SKM-1 (cell line): Measurements from ENCODE around the gene CAT.

Experiments used
- DNase-seq: peaks from one replicate; lab custom pipeline; 2025; ENCODE audit not compliant: unreplicated experiment; lab: John Stamatoyannopoulos, UW

The CAT gene

DNA sequence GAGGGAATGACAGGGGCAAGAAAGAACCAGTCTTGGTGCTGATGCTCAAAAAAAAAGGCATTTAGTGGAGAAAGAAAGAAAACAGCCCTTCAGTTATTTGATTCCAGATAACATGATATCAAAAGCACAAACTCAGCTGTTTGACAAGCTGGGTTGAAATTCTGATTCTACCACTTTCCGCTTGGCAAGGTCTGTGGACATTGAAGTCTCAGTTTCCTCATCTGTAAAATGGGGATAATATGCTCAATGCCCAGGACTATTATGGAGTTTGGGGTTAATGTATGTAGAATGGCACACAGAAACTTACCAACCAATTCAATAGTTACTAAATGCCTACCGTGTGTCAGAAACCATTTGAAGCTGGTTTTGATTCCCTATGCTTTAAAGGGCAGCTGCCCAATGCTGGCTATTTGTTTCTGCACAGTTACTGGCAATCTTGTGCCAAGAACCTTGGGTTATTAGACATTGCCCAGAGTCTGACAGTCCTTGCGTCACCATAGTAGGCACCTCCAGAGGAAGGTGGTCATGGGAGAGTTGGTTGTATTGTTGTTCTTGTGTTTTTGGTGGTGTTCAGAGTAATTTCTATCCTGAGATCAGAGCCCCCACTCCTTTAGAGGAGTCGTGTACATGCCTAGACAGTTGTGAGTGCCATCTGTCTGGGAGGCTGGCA is 55.3 kb downstream of the CAT start:
- no peak for DNase-seq

DNA sequence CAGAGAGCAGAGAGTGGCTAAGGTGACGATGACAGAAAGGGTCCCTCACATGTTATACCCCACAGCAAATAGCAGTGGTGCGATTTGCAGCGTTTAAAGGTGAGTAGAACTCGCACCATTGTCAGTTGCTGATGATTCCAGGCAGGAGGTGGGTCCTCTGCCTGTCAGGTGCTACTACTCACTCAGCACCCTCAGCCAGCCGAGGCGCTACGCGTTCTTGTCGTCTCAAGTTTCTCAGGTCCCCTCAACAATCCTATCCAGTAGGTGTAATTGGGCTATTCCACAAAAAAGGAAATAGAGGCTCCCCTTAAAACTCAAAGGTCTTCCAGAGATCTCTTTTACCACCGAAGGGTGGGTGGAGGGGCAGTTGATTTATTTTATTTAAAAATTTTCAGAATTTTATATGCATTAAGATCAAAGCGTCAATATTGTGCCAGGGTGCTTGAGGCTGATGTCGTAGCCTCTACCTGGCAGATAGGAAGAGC is 56.5 kb downstream of the CAT start:
- DNase-seq: no peak

DNA sequence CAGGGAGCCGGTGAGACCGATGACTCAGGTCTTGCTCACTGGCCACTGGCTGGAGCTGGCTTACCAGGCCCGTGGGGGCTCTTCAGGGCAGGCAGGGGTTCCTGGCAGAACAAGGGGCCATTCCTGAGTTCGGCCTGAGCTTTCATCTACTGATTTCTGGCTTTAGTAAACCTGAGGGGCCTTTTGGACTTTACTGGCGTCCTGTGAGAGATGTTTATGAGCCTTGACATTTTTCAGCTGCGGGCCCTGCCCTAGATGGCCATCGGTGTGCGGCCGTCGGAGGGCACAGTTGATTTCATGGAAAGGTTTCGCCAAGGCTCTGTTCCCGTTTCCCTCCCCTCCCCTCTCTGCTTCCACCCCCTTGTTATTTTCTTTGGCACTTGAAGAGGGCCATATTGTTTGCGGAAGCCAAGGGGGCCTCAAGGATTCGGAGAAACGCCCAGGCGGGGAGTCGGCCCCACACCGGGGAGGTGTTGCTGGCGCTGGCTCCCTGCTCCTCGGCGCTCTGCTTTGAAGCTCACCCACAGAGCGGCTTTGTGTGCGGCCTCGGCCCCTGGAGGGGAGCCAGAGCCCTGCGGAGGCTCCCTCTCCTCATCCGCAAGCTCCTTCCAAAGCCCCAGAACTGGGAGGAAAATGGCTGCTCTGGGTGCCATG is 57.1 kb downstream of the CAT start:
- no peak for DNase-seq

DNA sequence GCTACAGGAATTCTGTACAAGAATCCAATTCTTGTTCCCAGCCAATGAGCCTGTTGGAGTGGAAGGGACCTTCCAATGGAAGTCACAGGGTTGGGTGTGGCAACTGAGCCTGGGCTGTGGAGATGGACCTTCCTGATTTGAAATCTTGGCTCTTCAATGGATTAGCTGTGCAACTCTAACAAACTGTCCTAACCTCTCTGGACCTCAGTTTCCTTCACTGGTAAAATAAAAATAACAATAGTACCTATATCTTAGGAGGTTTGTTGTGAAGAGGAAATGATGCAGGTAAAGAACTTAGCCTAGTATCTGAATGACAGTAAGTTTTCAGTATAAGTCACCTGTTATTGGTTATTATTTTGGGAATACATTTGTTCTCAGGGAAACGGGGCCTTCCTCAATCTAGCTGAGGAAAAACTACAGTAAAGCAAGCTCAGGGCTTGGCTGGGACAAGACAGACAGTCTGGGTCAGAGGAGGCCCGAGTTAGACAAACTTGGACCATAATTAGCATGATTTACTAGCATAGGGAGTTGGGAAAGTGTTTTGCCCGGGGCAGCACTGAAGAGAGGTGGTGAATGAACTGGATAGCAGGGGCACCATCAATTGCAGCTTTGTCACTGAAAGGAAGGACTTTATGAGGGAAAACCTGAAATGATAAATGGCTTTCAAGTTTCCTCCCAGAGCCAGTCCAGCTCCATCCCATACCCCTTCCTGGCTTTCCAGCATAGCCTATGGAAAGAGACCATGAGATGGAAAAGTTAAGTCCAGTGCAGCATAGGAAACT is 61.2 kb downstream of the CAT start:
- DNase-seq: no peak

DNA sequence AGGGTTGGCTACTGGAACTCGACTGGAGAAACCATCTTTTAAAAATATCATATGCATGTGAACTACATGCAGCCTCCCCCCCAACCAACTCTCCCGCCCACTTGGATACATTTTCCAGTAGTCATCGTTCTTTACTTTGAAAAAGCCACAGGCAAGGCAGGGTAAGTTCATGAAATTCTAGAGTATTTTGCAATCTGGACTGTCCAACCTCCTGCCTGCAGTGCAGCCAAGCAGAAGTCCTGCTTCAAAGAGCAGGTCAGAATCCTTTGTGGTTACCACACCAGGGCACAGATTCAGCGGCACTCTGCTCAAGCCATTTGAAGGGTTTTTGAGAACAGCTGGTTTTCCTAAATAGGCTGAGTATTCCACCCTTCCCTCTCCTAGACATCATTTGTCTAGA is 62.8 kb downstream of the CAT start:
- peak; percentile 86 for DNase-seq

DNA sequence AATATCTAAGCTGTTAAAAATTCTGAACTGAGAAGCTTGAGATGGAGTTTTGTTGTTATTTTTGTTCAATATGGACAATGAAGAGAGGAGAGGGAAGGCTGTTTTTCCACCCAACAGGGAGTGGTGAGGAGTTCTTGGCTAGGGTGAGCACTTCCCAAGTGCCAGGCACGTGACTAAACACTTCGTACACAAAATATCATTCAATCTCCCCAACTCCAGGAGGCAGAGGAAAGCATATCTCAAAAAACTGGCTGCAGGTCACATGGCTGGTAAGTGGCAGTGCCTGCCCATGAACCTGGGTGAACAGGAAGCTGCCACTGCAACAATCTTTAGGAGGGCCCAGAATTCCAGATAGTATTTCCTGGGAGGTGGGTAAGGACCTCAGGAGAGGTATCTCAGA is 63.2 kb downstream of the CAT start:
- no peak for DNase-seq

DNA sequence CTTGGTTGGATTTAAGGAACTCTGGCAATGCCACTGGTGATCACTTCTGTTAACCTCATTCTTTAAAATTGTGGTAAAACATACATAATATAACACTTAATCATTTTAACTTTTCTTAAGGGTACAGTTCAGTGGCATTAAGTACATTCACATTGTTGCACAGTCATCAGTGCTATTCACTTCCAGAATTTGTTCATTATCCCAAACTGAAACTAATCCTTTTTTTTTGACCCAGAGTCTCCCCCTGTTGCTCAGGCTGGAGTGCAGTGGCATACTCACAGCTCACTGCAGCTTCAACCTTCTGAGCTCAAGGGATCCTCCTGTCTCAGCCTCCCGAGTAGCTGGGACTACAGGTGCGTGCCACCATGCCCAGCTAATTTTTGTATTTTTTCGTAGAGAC is 64.2 kb downstream of the CAT start:
- no peak for DNase-seq

DNA sequence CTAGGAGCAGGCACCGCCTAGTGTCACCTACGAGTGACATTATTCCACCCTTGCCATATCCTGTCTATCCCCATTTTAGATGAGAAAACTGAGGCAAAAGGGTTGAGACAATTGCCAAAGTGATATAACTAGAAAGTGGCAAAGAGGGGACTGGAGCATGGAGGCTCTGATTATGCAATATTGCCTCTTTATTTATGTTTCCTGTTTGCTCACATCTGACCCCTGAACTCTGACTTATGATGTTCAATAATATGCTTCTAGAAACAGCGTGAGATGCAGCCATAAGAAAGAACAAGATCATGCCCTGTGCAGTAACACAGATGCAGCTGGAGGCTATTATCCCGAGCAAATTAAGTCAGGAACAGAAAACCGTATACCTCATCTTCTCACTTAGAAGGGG is 67.1 kb downstream of the CAT start:
- no peak for DNase-seq

DNA sequence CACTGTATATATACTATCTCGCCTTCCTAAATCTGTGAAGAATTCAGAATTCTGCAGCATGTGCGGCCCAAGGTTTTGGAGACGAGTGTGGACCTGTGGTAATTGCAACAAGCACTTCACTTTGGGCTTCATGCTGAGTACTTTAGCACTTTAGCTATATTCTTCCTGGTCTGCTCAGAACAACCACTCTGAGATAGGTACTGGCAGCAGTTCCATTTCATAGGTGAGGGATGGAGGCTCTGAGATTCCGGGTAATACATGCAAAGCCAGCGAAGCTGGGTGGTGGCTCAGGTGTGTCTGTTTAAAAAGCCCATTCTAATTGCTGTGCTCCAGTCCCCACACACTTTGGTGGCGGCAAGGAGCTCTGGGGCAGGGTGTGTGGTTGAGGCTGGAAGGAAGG is 68.4 kb downstream of the CAT start:
- no peak for DNase-seq

DNA sequence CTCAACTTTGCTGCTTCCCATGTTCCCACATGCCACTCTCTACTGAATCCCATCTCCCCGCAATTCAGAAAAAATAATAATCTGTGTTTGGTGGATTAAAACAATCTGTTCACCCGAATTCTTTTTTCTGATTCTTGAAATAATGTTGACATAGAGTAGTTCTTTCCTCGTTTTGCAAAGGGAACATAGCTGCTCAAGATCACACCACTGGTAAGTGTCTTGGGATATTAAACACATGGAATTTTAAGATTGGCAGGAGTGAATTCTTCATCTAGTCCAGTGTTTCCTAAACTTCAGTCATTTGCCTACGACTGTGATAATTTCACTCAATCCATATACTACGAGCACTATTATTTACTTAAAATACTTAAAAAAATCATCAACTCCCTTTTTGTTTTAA is 68.9 kb downstream of the CAT start:
- no peak for DNase-seq

DNA sequence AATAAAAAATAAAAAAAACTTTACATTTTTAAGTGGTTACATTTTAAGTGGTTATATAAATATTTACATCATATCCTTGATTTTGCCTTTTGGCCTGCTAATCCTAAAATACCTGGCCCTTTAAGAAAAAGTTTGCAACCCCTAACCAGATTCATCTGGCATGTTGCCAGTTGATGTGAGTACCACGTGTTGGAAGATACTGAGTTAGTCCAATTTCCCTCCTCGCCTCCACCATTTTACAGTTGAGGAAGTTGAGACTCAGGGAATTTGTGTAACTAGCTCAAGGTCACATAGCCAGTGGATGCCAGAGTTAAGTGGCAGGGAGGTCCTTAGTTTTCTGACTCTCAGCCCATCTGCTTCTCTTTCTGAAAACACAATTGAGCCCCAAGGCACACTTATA is 69.8 kb downstream of the CAT start:
- peak; percentile 53 for DNase-seq

DNA sequence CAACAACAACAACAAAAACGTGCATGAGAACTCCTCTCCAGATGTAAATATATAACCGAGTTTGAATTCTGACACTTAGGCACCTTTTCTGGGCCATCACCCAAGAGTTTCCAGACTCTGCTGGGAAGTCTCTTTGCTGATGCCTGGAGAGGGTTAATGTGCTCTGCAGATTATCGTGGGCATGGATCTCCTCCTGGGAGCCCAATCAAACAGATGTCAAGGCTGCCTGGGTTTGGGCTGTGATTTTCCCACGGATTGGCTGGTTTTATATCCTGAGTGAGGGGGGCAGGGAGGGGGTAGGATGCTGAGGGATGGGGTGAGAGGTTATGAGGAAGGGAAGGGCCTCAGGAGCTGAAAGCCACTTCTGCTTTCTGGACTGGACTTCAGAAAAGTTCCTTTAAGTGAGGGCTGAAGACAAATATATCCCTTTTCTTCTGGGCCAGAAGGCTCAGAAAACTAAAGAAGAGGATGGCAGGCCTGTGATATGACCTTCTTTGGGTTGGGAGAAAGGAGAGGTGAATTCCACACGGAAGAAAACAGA is 70.7 kb downstream of the CAT start:
- peak; percentile 51 for DNase-seq

DNA sequence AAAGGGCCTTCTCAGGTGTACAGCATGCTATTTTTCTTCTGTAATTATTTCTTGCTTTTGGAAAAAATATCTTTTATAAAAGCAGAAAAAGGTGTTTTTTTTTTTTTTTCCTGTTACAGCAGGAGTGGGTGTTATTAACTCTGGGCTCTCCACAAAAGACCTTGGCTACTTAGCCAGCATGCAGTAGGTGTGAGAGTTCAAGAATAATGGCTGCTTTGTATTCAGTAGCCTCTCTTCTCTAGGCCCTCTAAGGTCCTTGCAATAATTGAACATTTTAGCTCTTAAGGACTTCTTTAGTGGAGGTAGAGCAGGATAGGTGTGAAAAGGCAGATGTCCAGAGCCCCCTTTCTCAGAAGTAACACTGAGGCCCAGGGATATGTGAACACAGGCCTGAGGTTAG is 71.5 kb downstream of the CAT start:
- DNase-seq: no peak

DNA sequence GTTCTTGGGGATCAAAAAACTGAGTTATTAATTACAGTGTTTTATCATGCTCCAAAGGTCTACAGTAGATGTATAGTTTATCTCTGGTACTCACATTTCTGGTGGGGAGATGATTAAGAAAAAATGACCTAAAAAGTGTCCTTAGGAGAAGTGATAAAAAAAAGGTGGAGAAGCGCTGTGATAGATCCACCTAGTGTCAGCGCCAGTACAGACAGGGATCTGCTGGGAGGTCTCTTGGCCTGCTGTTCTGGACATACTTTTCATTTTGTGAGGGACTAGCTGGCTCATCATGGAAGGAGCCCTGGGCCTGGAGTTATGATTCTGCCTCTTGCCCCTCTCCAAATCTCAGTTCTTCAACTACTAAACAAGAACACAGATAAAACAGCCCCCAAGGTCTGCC is 71.9 kb downstream of the CAT start:
- no peak for DNase-seq

DNA sequence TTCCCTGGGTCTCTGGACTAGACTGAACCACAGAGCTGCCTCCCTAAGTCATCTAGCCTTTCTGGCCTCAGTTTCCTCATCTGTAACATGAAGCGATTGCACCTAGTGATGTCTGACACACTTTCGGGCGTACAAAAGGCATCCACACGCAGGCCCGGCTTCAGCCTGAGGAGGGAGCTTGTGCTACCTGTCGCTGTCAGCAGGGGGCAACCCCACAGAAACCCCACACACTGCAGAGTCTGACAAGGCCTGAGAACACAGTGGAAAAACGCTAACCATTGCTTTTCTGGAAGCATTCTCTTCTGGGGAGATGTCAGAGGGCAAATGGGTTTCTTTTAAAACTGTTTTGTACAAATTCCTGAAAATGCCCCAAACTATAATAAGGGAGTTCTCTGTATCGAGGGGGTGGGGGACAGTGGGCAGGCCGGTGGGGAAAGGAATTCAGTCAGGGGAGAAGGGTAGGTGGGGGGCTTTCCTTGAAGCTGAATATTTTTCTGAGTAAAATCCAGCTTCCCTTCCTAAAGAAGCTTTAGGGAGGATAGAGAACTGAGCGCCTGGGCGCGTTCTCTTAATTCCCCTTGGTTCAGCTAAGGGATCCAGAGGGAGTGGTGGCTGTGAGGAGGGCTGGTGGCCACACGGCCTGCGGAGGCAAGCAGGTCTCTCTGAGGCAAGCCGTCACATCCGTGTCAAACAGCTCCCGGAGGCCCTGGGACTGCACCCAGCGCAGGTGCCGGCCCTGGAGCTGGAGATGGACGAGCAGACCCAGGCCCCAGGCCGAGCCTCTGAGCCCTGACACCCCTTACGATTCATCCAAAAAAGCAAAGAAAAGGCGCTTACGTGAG is 74.3 kb downstream of the CAT start:
- peak; percentile 42 for DNase-seq

DNA sequence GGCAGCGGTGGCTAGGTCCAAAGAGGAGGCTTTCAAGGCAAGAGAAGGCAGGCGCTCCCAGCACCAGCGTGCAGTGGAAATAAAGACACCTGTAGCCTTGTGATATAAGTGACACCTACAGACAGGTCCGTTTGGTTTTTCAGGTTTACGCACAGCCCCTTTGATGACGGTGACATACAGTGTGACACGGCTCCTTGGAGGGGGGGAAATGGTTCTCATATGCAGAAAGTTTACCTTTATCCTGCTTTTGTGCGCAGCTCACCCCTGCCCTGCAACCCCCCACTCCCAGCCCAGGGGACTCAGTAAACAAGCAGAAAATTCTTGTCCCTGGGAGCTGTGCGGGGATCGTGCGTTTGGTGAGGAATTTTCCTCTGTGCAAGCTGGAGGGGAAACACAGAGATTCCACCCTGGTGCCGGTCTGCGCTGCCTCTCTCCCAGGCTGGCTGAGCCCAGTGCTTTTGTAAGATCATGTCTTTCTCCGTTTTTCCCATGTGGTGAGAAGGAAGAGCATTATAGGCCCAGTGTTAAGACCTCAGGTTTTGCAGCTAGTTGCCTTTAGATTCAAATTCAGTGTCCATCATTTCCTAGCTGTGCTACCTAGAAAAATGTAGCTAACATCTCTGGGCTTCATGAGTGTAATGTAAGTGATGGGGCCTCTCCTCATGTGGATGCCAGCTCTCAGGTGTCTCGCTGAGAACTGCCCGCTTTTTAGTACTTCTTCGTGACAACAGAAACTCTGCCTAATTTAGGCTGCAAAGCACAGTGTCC is 75.1 kb downstream of the CAT start, which contains the start of gene ELF5:
Gene ELF5 (minus strand): TSS at position 113 of the 768 bp plus-strand sequence. CDS start 8,045 bp downstream, outside the sequence.
- DNase-seq: no peak

DNA sequence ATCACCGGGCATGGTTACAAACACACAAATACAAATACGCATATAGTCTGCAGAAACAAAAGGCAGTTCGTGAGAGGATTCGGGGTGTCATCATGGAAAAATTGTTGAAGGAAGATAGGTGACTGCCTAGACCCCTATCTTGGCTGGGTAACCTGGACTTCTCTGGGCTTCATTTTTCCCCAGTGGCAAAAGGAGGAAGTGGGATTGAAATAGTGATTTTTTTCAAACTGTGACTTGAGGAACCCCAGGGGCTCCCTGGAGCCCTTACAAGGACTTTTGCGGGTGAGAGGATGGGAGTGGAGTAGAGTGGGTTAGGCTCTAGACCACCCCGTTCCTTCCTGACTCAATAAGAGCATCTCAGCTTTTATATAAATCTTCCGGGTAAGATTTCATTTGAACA is 75.9 kb downstream of the CAT start:
- no peak for DNase-seq

DNA sequence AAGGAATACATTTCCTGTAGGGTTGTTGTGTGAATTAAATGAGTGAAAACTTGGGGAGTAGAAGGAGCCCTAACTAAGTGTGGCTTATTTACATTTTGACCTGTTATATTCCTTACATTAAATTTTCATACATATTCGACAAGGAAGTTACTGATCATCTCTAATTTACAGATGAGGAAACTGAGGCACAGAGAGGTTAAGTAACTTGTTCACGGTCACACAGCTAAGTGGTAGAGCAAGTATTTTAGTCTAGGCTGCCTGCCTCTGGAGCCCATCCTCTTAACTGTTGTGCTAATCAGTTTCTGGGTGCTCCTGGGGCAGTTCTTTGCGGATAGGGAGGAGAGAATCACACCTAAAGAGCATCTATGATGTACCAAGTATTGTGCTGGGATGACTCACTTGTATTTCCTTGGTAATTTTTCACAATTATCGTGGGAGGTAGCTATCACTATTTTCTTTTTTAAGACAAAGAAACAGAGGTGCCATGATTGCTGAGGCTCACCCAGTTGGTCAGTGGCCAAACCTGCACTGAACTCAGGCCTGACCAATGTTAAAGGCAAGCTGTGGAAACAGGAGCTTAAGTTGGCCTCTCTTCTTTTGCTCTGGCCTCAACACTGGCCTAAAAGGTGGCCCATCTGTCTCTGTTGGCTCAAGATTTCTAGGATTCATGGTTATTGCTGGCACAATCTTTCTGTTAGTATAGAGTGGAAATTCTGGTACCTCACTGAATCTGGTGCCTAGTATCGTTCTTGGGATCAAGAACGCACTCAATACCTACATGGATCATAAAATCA is 77.7 kb downstream of the CAT start:
- DNase-seq: no peak

DNA sequence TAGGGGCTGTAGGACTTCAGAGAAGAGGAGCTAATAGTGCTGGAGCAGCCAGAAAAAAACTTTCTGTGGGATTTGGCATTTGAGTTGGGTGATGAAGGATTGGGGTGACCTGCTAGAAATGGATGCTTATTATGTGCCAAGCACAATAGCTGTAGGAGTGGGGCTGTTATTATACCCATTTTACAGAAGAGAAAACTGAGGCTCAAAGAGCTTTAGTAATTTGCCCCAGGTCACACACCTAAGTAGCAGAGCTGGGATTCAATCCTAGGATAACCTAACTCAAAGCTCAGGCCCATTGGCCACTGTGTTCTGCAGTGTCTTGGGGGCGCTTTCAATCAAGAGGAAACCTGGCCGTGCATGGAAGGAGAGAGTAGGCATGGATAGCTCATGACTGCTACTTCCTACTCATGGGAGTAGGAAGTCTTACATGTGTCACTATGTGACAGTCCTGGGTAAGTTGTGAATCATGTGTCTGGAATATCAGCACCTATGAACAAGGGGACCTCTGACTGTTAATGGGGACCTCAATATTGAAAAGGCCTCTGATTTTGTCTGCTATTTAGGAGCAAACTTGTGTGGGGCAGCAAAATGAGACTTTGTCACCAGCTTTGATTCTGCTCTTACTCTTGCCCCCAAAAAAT is 81.0 kb downstream of the CAT start:
- DNase-seq: no peak
